K562 (cell line): ENCODE measurements around the gene CABP7.

Source experiments
- CTCF ChIP-seq, 3 experiments: IDR thresholded peaks in 2 of 3; conservative IDR thresholded peaks in 1 of 3; 2 replicates each; pipeline ENCODE4 v1.5.1; 2011 to 2012; ENCODE audit warnings: low read length in 3 of 3, mild to moderate bottlenecking in 3 of 3, control low read depth in 2 of 3, improper control_type of control experiment in 1 of 3, inconsistent platforms in 1 of 3, low read depth in 1 of 3, mixed read lengths in 1 of 3, moderate library complexity in 1 of 3; ENCODE audit not compliant: insufficient read depth in 2 of 3
- FOS ChIP-seq: IDR thresholded peaks from 3 replicates; pipeline ENCODE4 v1.6.1; 2011; ENCODE audit not compliant: insufficient read length; ENCODE audit errors: extremely low read depth
- MAZ ChIP-seq, 2 experiments: fragments of 450-650 bp in 1 of 2; sonication (generic) in 1 of 2; formaldehyde crosslinking; IDR thresholded peaks in 1 of 2; conservative IDR thresholded peaks in 1 of 2; 2 replicates each; pipeline versions ENCODE4 v1.4.0 to v1.5.0; 2020; ENCODE audit warnings: mild to moderate bottlenecking in 1 of 2, missing genetic modification reagents in 1 of 2
- MYC ChIP-seq, 2 experiments: fragments of 250-450 bp in 1 of 2; sonication (Bioruptor Pico) in 1 of 2; IDR thresholded peaks; 2 replicates each; pipeline versions ENCODE4 v1.5.1 to v1.6.1; 2012 to 2021; ENCODE audit warnings: low read depth in 2 of 2, borderline replicate concordance in 1 of 2, improper control_type of control experiment in 1 of 2, low read length in 1 of 2, mild to moderate bottlenecking in 1 of 2, moderate library complexity in 1 of 2
- NFIC ChIP-seq: fragments of 450-650 bp; IDR thresholded peaks from 2 replicates; pipeline ENCODE4 v1.6.1; 2017; ENCODE audit warnings: mild to moderate bottlenecking, inconsistent platforms
- POLR2A ChIP-seq: fragments of 450-650 bp; conservative IDR thresholded peaks from 2 replicates; pipeline ENCODE4 v1.6.1; 2016
- STAT5A ChIP-seq: IDR thresholded peaks from 2 replicates; pipeline ENCODE4 v1.6.1; 2012; ENCODE audit warnings: low read length, inconsistent platforms, borderline replicate concordance

DNA sequence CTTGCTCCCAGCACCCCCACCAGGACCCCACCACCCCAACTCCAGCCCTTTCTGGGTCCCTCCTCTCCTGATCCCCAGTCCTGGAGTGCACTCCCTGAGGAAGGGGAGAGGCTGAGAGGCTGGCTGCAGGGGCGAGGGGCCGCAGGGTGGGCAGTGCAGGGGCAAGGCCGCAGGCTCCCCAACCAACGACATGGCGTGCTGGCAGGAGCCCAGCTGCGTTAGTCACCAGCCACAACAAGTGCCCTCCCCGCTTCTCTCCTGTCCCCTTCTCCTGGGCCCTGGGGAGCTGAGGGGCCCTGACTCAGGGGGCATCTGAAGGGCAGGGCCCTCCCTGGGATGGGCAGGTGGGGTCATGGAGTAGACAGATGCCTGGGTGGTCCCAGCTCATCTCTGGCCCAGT, 2.3 kb downstream of the CABP7 start:
- no peak for TF ChIP-seq FOS
- no peak for TF ChIP-seq MYC (IDR thresholded peaks at IDR 0.05; ENCODE audit: low read depth, low read length)
- no peak for TF ChIP-seq MYC (CRISPR knock-in tag; IDR thresholded peaks at IDR 0.05; ENCODE audit: borderline replicate concordance, low read depth)
- no peak for TF ChIP-seq MAZ (CRISPR knock-in tag; conservative IDR thresholded peaks at IDR 0.05 in 1 of 2, IDR thresholded peaks at IDR 0.05 in 1 of 2)
- no peak for TF ChIP-seq CTCF (IDR thresholded peaks at IDR 0.05 in 2 of 3, conservative IDR thresholded peaks at IDR 0.05 in 1 of 3; ENCODE audit: insufficient read depth in 2 of 3, low read depth in 1 of 3, low read length in 3 of 3)
- TF ChIP-seq NFIC = no peak
- no peak for TF ChIP-seq STAT5A
- no peak for TF ChIP-seq POLR2A
